Hematopoietic multipotent progenitor cell treated with erythropoietin and hydrocortisone succinate and interleukin-3 and kit ligand, for 4 days (in vitro differentiated cells): ENCODE results near the gene STAT5A.
A peak's percentile ranks its signal among the peaks of the same experiment; 100 is the strongest.
"Not testable (repeated sequence)": the region's sequence is repeated elsewhere in the genome, so short reads cannot be mapped to it uniquely, and the experiment has no call there.

Experiments
- DNase-seq: peaks from one replicate; pipeline ENCODE4 v3.0.0-alpha.2; 2015

Gene STAT5A

GRCh38 chr17:42338427-42338985 lies 50.2 kb downstream of the STAT5A start:
- no peak for DNase-seq

GRCh38 chr17:42339221-42339620 lies 50.9 kb downstream of the STAT5A start:
- DNase-seq, result no peak

GRCh38 chr17:42340691-42341127 lies 52.4 kb downstream of the STAT5A start:
- no peak for DNase-seq

GRCh38 chr17:42341568-42341967 lies 53.3 kb downstream of the STAT5A start:
- DNase-seq, result no peak

GRCh38 chr17:42342242-42343008 lies 54.1 kb downstream of the STAT5A start:
- peak; percentile 84 for DNase-seq

GRCh38 chr17:42345396-42346073 lies 57.2 kb downstream of the STAT5A start:
- DNase-seq, result no peak

- no peak for DNase-seq
Observed at GRCh38 chr17:42346481-42346880, 58.2 kb downstream of the STAT5A start.

GRCh38 chr17:42347198-42347597 lies 58.9 kb downstream of the STAT5A start:
- DNase-seq, result no peak

- DNase-seq, result no peak
Observed at GRCh38 chr17:42347606-42348005, 59.3 kb downstream of the STAT5A start.

- DNase-seq, result no peak
Observed at GRCh38 chr17:42348104-42348503, 59.8 kb downstream of the STAT5A start.

- peak; percentile 41 for DNase-seq
Observed at GRCh38 chr17:42354956-42355843, 66.9 kb downstream of the STAT5A start.

- DNase-seq, result no peak
Observed at GRCh38 chr17:42358434-42358833, 70.1 kb downstream of the STAT5A start.

GRCh38 chr17:42359133-42359532 lies 70.8 kb downstream of the STAT5A start:
- DNase-seq, result no peak

- DNase-seq, result not testable (repeated sequence)
Observed at GRCh38 chr17:42360388-42360787, 72.1 kb downstream of the STAT5A start.
